Measurements from ENCODE around the gene GSC.

GRCh38 chr14:94795372-94795771 lies 25.5 kb upstream of the GSC start:
- TF ChIP-seq, protein P1, sequence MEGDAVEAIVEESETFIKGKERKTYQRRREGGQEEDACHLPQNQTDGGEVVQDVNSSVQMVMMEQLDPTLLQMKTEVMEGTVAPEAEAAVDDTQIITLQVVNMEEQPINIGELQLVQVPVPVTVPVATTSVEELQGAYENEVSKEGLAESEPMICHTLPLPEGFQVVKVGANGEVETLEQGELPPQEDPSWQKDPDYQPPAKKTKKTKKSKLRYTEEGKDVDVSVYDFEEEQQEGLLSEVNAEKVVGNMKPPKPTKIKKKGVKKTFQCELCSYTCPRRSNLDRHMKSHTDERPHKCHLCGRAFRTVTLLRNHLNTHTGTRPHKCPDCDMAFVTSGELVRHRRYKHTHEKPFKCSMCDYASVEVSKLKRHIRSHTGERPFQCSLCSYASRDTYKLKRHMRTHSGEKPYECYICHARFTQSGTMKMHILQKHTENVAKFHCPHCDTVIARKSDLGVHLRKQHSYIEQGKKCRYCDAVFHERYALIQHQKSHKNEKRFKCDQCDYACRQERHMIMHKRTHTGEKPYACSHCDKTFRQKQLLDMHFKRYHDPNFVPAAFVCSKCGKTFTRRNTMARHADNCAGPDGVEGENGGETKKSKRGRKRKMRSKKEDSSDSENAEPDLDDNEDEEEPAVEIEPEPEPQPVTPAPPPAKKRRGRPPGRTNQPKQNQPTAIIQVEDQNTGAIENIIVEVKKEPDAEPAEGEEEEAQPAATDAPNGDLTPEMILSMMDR (IDR thresholded peaks at IDR 0.05; ENCODE audit: low read depth, low read length): no peak
- no peak for TF ChIP-seq EZH2phosphoT487 (IDR thresholded peaks at IDR 0.05; ENCODE audit: low read depth)
